Endometrial microvascular endothelial cells (primary cell): ENCODE measurements around the gene CASTOR2. TPM values are rescaled to one million over a fixed set of nuclear protein-coding genes. Genes with fewer than 3 reads are reported as not detected.
"Not testable (repeated sequence)": the region's sequence is repeated elsewhere in the genome, so short reads cannot be mapped to it uniquely, and the experiment has no call there.

Experiments used
- in situ Hi-C: cut with HindIII; loops from 2 replicates; pipeline ENCODE4 v1.10.0; 2017; ENCODE audit warnings: low sequenced_read_pairs, low pct_unique_long_range_greater_than_20kb; ENCODE audit errors: inconsistent ontology term
- total RNA-seq: library from RNA; depleted of rRNA; stranded (reverse); fragments of >200 nt; gene quantifications from one replicate; pipeline ENCODE4 v1.2.3, GENCODE V29; 2015; ENCODE audit errors: inconsistent ontology term

CASTOR2 gene
- 15.1 TPM for total RNA-seq

GRCh38 chr7:74964511-74965119 lies at the start of gene CASTOR2:
Gene CASTOR2 (plus strand): TSS chr7:74964705. CDS start chr7:74964986, 281 bp downstream.
- in situ Hi-C loops, result not testable (repeated sequence)

DNA sequence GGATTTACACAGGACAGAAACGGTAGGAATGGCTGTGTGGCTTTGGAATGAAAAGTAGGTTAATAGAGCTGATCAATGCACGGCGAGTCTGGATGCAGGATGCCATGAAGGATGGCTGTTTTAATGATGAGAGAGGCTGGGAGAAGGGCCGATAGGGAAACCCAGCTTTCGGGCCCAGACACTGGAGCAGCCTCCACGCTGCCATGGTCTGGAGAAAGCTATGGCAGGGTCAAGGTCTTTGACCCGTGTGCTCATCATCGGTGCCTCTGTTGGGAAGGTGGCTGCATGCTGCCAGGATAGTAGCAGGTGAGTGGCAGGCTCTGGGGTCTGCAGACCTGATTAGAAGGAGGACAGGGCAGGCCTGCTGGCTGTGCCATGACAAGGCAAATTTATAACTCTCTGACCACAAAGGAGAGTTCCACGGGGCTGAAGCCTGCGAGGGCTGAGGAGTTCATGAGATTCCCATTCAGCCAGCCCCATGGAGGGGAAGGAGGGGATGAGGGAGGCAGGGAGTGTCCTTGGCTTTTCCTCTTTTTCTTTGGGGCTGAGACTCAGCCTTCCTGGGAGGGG lies 42.1 kb upstream of the CASTOR2 start:
- in situ Hi-C loops, result not testable (repeated sequence)

DNA sequence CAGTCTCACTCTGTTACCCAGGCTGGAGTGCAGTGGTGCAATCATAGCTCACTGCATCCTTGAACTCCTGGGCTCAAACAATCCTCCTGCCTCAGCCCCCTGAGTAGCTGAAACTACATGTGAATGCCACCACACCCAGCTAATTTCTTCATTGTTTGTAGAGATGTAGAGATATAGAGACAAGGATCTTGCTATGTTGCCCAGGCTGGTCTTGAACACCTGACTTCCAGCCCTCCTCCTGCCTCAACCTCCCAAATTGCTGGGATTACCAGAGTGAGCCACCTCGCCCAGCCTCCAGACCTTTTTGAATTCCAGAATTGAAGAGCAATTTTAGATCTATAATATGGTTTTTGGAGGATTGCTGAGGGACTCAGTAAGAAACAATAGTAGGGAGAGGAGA lies 40.9 kb upstream of the CASTOR2 start:
- in situ Hi-C loops, result not testable (repeated sequence)

GRCh38 chr7:74926968-74927367 lies 37.5 kb upstream of the CASTOR2 start:
- in situ Hi-C loops, result not testable (repeated sequence)

GRCh38 chr7:74931563-74932328 lies 32.8 kb upstream of the CASTOR2 start:
- in situ Hi-C loops, result not testable (repeated sequence)

GRCh38 chr7:74939429-74939828 lies 25.1 kb upstream of the CASTOR2 start:
- in situ Hi-C loops, result not testable (repeated sequence)

GRCh38 chr7:74941302-74942069 lies 23.0 kb upstream of the CASTOR2 start:
- in situ Hi-C loops, result not testable (repeated sequence)

DNA sequence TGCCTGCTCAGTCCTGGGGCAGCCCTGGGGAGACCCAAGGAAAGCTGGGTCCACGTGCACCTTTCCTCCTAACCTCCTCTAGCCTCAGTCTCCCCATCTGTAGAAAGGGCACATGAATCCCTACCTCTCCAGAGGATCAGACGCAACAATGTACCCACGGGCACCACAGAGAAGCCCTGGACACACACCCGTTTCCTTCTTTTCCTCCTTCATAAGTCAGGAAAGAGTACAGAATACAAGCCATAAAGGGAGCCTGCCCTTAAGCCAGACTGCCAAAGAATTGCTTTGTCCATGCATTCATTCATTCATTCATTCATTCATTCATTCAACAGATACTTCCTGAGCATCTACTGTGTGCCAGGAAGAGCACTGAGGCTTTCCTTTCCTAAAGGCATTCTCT lies 20.6 kb upstream of the CASTOR2 start:
- in situ Hi-C loops, result not testable (repeated sequence)

GRCh38 chr7:74947741-74948140 lies 16.8 kb upstream of the CASTOR2 start:
- in situ Hi-C loops, result not testable (repeated sequence)

GRCh38 chr7:74953774-74954173 lies 10.7 kb upstream of the CASTOR2 start:
- in situ Hi-C loops, result not testable (repeated sequence)

DNA sequence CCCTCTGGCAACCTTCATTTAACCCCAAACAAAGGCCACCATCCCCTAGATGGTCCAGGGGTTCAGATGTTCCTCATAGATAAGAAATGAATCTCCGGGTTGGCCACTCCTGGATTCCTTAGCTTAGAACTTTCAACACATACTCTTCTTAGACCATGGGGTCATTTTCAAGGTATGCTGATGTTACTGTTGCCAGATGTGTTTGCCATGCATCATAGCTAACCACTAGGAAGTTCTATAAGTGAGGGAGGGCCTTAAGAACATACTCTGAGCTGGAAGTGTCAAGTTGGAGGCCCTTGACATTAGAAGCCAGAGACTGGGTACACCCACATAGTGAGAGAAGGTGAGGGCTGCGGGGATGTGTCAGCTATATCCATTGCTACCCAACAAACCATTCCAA lies 6.2 kb upstream of the CASTOR2 start:
- in situ Hi-C loops, result not testable (repeated sequence)

GRCh38 chr7:74963704-74964510 lies 598 bp upstream of the CASTOR2 start:
- in situ Hi-C loops, result not testable (repeated sequence)

DNA sequence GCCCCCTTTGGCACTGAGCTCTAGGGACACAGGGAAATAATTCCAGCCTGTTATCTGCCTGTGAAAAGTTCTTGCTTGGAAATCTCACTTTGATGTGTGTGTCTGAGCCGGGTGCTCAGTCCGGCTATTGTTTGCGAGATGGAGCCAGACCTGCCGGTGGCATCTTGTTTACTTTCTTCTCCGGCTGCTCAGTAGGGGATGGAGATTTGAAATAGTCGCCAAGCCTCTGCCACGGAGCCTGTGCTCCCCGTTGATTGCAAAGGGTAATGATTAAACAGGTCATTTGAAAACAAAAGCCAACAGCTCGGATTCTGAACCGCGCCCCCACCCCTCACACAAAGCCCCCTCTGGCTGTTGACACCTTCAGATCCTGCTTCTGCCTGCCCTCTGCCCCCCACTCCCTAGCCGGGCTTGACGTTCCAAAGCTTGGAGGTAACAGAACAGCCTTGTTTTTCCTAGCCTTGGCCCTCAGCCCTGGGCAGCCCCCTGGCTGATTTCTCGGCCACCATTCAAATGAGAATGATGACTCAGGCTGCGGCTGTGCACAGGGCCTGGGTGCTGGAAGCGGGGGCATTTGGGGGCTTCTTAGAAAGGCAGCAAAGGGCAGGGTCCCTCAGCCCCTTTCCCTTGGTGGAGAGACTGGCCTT lies 1.8 kb downstream of the CASTOR2 start:
- in situ Hi-C loops, result not testable (repeated sequence)

DNA sequence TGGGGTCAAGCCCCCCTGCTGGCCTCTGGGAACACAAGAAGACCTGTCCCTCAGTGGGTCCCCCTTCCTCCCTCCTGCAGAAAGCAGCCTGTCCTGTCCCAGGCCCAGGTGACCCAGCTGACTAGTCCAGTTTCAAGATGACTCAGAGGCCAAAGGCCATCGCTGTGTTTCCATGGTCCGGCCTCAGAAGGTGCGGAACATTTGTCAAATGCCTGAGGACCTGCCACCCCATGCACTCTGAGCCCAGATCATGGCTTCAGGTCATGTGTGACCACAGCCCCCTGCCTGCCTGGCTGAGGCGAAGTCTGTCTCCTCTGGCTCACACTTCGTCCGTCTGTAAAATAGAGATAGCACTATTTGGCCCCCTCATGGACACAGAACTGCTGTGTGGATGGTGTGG lies 2.4 kb downstream of the CASTOR2 start:
- in situ Hi-C loops, result not testable (repeated sequence)

DNA sequence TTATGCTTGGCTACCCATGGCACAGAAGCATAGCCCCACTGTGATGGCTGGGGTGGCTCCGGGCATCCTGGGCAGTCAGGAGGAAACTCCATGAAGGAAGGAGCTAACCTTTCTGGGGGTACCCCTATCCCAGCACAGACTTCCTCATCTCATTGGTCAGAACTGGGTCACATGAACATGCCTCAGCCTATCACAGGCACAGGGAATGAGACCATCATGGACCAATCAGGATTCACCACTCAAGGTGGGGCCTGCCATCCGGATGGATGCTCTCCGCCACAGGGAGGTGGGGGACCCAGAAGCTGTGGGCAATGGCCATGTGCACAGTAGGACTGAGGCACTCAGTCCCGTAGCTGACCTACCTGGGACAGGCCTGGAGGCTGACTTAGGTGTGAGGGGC lies 6.9 kb downstream of the CASTOR2 start:
- in situ Hi-C loops, result not testable (repeated sequence)

- in situ Hi-C loops, result not testable (repeated sequence)
Measured at GRCh38 chr7:74972377-74972776, 7.9 kb downstream of the CASTOR2 start.

DNA sequence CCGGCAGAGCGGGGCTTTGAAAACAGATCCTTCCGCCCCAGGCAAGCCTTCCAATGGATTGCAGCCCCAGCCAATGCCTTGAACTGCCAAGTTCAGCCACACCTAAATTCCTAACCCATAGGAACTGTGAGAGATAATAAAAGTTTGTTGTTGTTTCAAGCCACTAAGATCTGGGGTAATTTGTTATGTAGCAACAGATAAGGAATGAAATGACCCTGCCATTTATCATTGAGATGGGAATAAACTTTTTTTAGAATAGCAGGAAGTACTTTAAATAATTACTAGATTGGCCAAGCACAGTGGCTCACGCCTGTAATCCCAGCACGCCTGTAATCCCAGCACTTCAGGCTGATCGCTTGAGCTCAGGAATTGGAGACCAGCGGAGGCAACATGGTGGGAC lies 11.5 kb downstream of the CASTOR2 start:
- in situ Hi-C loops, result not testable (repeated sequence)

DNA sequence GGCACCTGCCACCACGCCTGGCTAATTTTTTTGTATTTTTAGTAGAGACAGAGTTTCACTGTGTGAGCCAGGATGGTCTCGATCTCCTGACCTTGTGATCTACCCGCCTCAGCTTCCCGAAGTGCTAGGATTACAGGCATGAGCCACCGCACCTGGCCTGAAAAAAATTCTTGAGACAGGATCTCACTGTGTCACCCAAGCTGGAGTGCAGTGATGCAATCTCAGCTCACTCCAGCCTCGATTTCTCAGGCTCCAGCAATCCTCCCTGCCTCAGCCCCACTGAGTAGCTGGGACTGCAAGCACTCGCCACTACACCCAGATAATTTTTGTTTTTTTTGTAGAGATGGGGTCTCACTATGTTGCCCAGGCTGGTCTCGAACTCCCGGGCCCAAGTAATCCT lies 13.0 kb downstream of the CASTOR2 start:
- in situ Hi-C loops, result not testable (repeated sequence)
